ENCODE data around the gene FBXO28.
"Not testable (repeated sequence)": the region's sequence is repeated elsewhere in the genome, so short reads cannot be mapped to it uniquely, and the experiment has no call there.

FBXO28 gene

DNA sequence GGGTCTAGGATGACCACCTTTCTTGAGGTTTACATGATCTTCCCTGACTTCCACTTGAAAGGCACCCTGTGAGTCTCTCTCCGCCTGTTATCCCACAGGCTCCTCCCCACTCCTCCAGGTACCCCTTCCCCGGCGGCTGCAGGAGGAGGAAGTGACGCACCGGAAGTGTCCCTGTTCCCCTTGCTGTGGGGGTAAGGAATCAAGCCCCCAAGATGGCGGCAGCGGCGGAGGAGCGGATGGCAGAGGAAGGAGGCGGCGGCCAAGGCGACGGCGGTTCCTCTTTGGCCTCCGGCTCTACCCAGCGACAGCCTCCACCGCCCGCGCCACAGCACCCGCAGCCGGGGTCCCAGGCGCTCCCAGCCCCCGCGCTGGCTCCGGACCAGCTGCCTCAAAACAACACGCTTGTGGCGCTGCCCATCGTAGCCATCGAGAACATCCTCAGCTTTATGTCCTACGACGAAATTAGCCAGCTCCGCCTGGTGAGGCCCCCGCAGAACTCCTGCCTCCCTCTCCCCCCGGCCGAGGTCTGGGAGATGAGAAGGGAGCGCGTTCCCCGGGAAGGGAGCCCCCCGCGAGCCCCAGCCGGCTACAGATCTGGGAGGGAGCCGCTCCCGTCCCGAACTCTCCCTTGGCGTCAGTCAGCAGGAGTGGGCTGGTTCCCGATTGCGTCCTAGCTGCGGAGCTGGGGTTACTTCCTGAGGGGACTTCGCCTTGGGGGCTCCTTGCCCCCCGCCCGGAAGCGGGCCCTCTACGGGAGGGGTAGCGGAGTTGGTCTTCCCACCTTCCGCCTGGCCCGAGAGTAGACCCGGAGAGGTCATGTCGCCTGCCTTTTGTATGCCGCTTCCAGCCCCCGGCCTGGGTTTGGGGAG lies at the start of gene FBXO28:
FBXO28 (plus strand) TSS at position 194 of the 869 bp plus-strand sequence; CDS start at position 213, 19 bp downstream.
- peaks cover 16 to 31% (median 25%) of the 10 kb centered on the region in 10 experiments for H3K4me1 ChIP-seq
- H3K9ac ChIP-seq = peak within 1 kb of the TSS; percentile 91 to 98 (median 96)
- TF ChIP-seq Cebpa-rat (IDR thresholded peaks at IDR 0.05) = no peak

GRCh38 chr1:224064150-224064549 lies 49.8 kb upstream of the FBXO28 start:
- Histone ChIP-seq H3K4me3 (no peak overlapping the region), H3K27me3 (no peaks in the 10 kb centered on the region), H4K20me1 (no peaks in the 10 kb centered on the region), H3K27ac (no peak overlapping the region), H3K4me2 (no peak overlapping the region), H3K9ac (no peak overlapping the region), H3K4me1 (no peaks in the 10 kb centered on the region), H3K9me3 (replicated peaks in 1 of 11) (no peaks in the 10 kb centered on the region), H3K36me3 (no peaks in the 10 kb centered on the region)
- no peak for TF ChIP-seq Cebpa-rat (IDR thresholded peaks at IDR 0.05)

More for the DNA sequence above, at the start of gene FBXO28:
- Histone ChIP-seq H3K9me3 (replicated peaks in 1 of 11) (no peaks in the 10 kb centered on the region), H3K27ac (peak within 1 kb of the TSS; percentile 90 to 97 (median 95)), H3K4me3 (peak within 1 kb of the TSS; percentile 80 to 98 (median 92)), H3K36me3 (peaks cover 0 to 26% (median 16%) of the 10 kb centered on the region in 11 experiments; a peak in 15 of 22 replicates), H3K27me3 (no peaks in the 10 kb centered on the region), H4K20me1 (peaks cover 26 to 45% (median 40%) of the 10 kb centered on the region in 11 experiments; a peak in 20 of 22 replicates), H3K4me2 (peak within 1 kb of the TSS; percentile 71 to 95 (median 87))

DNA sequence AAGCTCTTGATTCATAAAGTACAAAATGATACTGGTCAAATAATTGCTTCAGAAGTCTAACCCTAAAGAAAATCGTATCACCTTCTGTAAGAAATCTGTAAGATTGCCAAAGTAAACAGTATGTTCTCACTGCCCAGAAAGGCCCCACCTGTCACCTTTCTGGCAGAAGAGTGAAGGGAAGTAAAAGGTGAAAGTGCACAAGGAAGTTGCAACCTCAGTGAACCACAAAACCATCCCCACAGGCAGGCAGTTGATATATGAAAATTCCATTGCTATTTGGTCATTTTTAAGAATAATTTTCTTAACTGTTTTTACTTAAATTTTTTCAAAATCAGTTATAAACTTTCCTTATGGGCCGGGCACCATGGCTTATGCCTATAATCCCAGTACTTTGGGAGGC lies 48.5 kb upstream of the FBXO28 start:
- Histone ChIP-seq H3K9ac (no peak overlapping the region), H3K27ac (no peak overlapping the region), H3K36me3 (no peaks in the 10 kb centered on the region), H3K9me3 (replicated peaks in 1 of 11) (no peaks in the 10 kb centered on the region), H3K4me2 (no peak overlapping the region), H3K4me3 (no peak overlapping the region), H3K27me3 (no peaks in the 10 kb centered on the region), H4K20me1 (no peaks in the 10 kb centered on the region), H3K4me1 (no peaks in the 10 kb centered on the region)
- TF ChIP-seq Cebpa-rat (IDR thresholded peaks at IDR 0.05) = no peak

DNA sequence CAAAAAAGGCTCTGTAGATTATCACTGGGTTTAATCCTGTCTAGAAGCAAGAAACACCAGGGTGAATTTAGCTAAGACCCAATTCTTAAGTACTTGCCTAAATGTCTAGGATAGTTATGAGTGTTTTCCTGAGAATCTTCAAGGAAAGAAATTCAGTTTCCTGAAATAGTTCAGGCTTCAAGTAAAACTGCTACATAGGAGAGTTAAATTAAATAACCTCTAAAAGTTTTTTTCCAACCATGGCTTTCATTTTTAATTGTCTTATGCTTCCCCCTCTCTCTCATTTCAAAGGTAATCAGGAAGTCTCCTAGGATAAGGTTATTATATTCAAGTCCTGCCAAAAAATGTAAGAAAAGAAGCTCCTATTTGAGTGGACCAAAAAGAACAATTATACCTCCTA lies 46.7 kb upstream of the FBXO28 start:
- Histone ChIP-seq H4K20me1 (no peaks in the 10 kb centered on the region), H3K27me3 (no peaks in the 10 kb centered on the region), H3K36me3 (no peaks in the 10 kb centered on the region), H3K27ac (no peak overlapping the region), H3K4me3 (no peak overlapping the region), H3K4me1 (no peaks in the 10 kb centered on the region), H3K9ac (no peak overlapping the region), H3K4me2 (no peak overlapping the region), H3K9me3 (replicated peaks in 1 of 11) (peaks cover 0 to 3% (median 0%) of the 10 kb centered on the region in 11 experiments; a peak in 3 of 22 replicates)
- TF ChIP-seq Cebpa-rat (IDR thresholded peaks at IDR 0.05) = no peak

GRCh38 chr1:224067621-224068457 lies 46.1 kb upstream of the FBXO28 start:
- H3K4me1 ChIP-seq = no peaks in the 10 kb centered on the region
- H3K9me3 ChIP-seq (replicated peaks in 1 of 11) = peaks cover 0 to 8% (median 2%) of the 10 kb centered on the region in 11 experiments; a peak in 5 of 22 replicates
- H3K36me3 ChIP-seq = no peaks in the 10 kb centered on the region
- no peaks in the 10 kb centered on the region for H3K27me3 ChIP-seq
- no peaks in the 10 kb centered on the region for H4K20me1 ChIP-seq
- H3K4me3 ChIP-seq = no peak overlapping the region
- H3K4me2 ChIP-seq = no peak overlapping the region
- H3K9ac ChIP-seq = no peak overlapping the region
- no peak overlapping the region for H3K27ac ChIP-seq
- TF ChIP-seq Cebpa-rat (IDR thresholded peaks at IDR 0.05) = no peak

DNA sequence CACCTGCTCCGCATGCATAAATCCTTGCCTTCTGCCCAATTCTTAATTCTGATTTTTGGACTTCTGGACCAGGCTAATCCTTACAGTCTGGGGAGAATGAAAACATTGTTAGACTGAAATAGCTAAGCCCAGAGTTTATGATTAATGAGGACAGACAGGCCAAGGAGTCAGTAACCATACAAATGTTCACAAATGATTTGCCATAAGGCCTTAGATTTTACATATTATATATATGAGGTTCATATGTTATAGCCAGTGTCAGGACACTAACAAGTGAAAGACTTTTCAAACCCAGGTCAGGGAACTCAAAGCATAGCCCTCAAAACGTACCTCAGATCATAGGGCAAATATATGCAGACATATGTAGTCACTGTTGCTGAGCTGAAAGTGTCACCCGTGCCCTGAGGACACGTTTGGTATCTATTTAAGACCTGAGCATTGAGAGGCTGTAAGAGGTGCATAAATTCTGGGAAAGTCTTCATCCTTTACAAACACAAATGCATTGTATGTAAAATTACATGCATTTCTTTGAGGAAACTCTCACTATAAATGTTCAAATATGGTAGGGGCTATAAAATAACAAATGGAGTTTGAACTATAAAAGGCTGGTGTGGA lies 45.3 kb upstream of the FBXO28 start:
- no peaks in the 10 kb centered on the region for H3K4me1 ChIP-seq
- TF ChIP-seq Cebpa-rat (IDR thresholded peaks at IDR 0.05) = no peak

DNA sequence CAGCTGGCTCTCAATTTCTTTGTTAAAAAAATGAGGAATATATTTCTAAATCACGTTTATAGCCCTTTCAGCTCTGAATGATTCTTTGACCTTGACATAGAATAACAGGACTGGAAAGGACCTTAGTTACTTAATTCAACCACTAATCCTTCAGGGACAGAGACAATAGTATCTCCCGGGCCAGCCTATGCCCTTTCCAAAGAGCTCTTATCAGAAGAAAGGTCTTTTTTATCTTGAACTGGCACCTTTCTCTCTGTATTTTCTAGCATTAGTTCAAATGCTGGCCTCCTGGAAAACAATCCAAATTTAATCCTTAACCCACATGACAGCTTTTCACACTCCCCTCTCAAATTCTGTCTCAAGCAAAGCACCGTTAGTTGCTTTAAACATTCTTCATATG lies 44.8 kb upstream of the FBXO28 start:
- no peak overlapping the region for H3K27ac ChIP-seq
- no peaks in the 10 kb centered on the region for H3K27me3 ChIP-seq
- H3K4me2 ChIP-seq = no peak overlapping the region
- TF ChIP-seq Cebpa-rat (IDR thresholded peaks at IDR 0.05) = no peak
- H3K4me1 ChIP-seq = no peaks in the 10 kb centered on the region
- no peaks in the 10 kb centered on the region for H3K36me3 ChIP-seq
- no peak overlapping the region for H3K4me3 ChIP-seq
- no peak overlapping the region for H3K9ac ChIP-seq
- no peaks in the 10 kb centered on the region for H4K20me1 ChIP-seq
- H3K9me3 ChIP-seq (replicated peaks in 1 of 11) = peaks cover 0 to 17% (median 5%) of the 10 kb centered on the region in 11 experiments; a peak in 9 of 22 replicates

More for the DNA sequence above, 45.3 kb upstream of the FBXO28 start:
- no peaks in the 10 kb centered on the region for H3K36me3 ChIP-seq
- no peak overlapping the region for H3K4me3 ChIP-seq
- H3K9ac ChIP-seq = no peak overlapping the region
- no peak overlapping the region for H3K27ac ChIP-seq
- peaks cover 0 to 14% (median 4%) of the 10 kb centered on the region in 11 experiments; a peak in 9 of 22 replicates for H3K9me3 ChIP-seq (replicated peaks in 1 of 11)
- no peaks in the 10 kb centered on the region for H4K20me1 ChIP-seq
- no peaks in the 10 kb centered on the region for H3K27me3 ChIP-seq
- H3K4me2 ChIP-seq = no peak overlapping the region

- Histone ChIP-seq H3K4me2 (no peak overlapping the region), H3K4me3 (no peak overlapping the region), H3K27me3 (no peaks in the 10 kb centered on the region), H3K27ac (no peak overlapping the region), H3K4me1 (no peaks in the 10 kb centered on the region), H4K20me1 (no peaks in the 10 kb centered on the region), H3K9ac (no peak overlapping the region), H3K36me3 (no peaks in the 10 kb centered on the region), H3K9me3 (replicated peaks in 1 of 11) (peaks cover 0 to 17% (median 5%) of the 10 kb centered on the region in 11 experiments; a peak in 9 of 22 replicates)
- TF ChIP-seq Cebpa-rat (IDR thresholded peaks at IDR 0.05) = no peak
Measured at GRCh38 chr1:224070521-224070920, 43.4 kb upstream of the FBXO28 start.

- no peak for TF ChIP-seq Cebpa-rat (IDR thresholded peaks at IDR 0.05)
Measured at GRCh38 chr1:224076407-224076806, 37.5 kb upstream of the FBXO28 start.

DNA sequence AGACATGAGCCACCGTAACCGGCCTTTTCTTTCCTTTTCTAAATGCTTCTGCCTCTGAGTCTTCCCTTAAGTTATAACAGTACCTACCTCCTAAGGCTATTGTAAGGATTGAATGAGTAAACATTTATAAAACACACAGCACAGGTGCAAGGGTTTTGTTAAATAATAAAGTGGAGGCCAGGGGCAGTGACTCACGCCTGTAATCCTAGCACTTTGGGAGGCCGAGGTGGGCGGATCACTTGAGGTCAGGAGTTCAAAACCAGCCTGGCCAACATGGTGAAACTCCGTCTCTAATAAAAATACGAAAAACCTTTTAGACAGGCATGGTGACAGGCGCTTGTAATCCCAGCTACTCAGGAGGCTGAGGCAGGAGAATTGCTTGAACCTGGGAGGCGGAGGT lies 34.3 kb upstream of the FBXO28 start:
- H3K4me1 ChIP-seq; H3K9me3 ChIP-seq (replicated peaks in 1 of 11); H3K4me2 ChIP-seq; H3K4me3 ChIP-seq; H3K36me3 ChIP-seq; H3K27me3 ChIP-seq; H3K9ac ChIP-seq; H4K20me1 ChIP-seq; H3K27ac ChIP-seq: not testable (repeated sequence)

More at GRCh38 chr1:224076407-224076806, 37.5 kb upstream of the FBXO28 start:
- Histone ChIP-seq H3K4me2 (no peak overlapping the region), H4K20me1 (no peaks in the 10 kb centered on the region), H3K9ac (no peak overlapping the region), H3K9me3 (replicated peaks in 1 of 11) (peaks cover 0 to 17% (median 5%) of the 10 kb centered on the region in 11 experiments; a peak in 9 of 22 replicates), H3K27ac (no peak overlapping the region), H3K4me3 (no peak overlapping the region), H3K36me3 (no peaks in the 10 kb centered on the region), H3K4me1 (no peaks in the 10 kb centered on the region), H3K27me3 (no peaks in the 10 kb centered on the region)

Data from BLaER1 treated with 17β-estradiol and CSF1 and Interleukin-3, amounts not matched to agents 10 nM and 100 nM (cell line).